ENCODE data around the gene CYRIA.

The CYRIA gene

GRCh38 chr2:16665748-16666448 is at the start of gene CYRIA:
TSS of gene CYRIA (minus strand) at chr2:16665834. CDS start at chr2:16588119, 77,715 bp downstream.
- DNase-seq: peak; percentile 21

DNA sequence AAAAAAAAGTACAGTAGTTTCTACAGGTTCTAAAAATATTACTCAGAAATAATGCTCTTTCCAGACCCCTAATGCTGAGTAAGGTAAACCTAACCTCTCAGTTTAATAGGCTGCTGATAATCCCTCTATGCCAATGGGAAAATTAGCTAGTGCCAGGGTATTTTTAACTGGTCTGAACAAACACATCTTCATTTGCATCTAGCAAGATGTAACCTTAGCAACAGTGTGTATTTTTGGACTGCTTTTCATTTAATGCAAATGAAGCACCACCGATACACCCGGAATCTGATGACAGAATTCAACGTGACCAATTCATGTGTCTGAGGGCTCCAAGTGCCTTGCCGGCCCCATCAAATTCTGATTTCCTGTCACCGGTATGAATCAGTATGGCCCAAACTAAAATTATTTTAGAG is 47.4 kb upstream of the CYRIA start:
- no peak for DNase-seq

DNA sequence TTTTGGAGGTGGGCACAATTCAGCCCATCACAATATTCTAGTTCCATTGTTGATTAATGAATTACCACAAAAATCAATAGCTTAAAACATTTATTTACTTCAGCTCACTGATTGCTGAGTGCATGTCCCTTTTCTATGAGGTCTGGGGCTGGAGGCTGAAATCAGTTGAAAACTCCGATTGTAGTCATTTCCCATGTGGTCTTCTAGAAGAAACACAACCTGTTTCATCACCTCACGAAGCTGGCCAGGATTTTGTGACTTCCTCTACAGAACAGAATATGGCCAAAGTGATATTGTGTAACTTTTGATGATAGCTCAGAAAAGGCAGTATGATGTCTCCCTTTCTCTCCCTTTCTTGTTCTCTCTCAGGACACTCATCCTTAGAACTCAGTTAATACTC is 44.1 kb upstream of the CYRIA start:
- DNase-seq: no peak

DNA sequence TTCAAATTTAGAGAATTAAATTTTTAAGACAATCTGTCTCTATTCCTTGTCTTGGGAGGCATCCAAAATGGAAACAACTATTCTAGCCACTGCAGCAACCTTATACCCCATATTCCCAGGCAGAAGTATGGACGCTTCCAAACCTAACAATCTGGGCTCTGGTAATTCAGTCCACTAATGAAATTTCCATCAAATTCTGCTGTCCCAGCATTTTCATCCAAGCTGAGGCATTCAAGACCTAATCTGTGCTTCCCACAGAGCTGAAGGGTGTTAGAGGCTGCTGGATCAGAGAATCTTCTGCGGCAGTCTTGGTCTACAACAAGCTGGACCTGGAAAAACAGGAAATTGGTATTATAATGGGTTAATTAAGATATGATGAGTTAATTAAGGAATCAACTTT is 42.5 kb upstream of the CYRIA start:
- DNase-seq: no peak

- no peak for DNase-seq
Measured at GRCh38 chr2:16707014-16707623, 41.5 kb upstream of the CYRIA start.

- DNase-seq: no peak
Measured at GRCh38 chr2:16700551-16701259, 35.1 kb upstream of the CYRIA start.

DNA sequence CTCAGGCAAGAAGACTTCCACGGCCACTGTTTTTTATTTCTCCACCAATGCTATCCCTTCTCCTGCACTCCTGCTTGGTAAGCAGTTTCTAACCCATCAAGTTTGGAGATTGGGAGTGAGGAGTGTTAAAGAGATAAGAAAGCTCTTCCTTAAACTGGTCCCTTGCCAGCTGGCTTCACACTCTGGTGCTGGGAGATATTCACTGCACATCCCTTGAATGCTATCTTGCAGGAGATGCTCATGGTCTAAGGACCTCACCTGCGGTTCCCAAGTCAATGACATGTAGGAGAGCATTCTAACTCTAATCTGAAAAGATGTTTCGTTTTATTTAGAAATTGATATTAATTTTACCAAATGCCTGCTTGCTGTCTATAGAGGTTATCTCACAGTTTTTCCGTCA is 28.2 kb upstream of the CYRIA start:
- DNase-seq: no peak

- no peak for DNase-seq
Measured at GRCh38 chr2:16691261-16691660, 25.6 kb upstream of the CYRIA start.

- DNase-seq: no peak
Measured at GRCh38 chr2:16687955-16688354, 22.3 kb upstream of the CYRIA start.

- DNase-seq: no peak
Measured at GRCh38 chr2:16687222-16687621, 21.6 kb upstream of the CYRIA start.

DNA sequence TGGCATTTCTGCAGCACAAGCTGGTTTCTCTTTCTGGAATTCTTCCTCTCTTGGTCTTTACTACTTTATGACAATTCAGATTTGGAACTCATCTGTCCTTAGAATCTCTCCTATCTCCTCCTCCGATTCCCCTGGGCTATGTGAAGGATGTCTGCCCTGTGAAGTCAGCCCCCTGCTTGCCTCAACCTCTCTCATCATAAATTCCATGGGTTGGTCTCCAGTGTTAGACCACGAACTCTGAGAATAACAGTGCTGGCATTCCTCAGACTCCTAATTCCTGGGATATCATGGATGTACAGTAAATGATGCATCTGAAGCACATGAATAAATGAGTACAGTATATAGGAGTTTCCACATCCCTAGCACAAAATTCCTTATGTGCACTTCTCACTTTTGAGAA is 21.0 kb upstream of the CYRIA start:
- no peak for DNase-seq

DNA sequence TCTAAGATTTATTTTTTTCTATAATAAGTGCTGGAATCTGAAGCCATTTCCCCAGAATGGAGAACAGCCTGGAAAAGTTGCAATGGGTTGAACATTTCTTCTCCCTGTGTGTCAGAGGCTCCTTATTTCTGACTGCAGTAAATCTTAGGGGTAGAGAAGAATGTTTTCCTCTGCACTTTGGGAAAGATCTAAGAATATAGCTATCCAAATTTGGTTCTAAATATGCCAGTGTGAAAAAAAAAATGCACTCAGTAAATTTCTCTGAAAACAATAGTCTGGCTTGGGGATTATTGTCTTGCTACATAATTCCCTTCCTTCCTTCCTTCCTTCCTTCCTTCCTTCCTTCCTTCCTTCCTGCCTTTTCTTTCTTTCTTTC is 19.7 kb upstream of the CYRIA start:
- no peak for DNase-seq

GRCh38 chr2:16684676-16685339 is 19.2 kb upstream of the CYRIA start:
- no peak for DNase-seq

GRCh38 chr2:16683576-16683975 is 17.9 kb upstream of the CYRIA start:
- DNase-seq: no peak

GRCh38 chr2:16682431-16683118 is 16.9 kb upstream of the CYRIA start:
- no peak for DNase-seq

DNA sequence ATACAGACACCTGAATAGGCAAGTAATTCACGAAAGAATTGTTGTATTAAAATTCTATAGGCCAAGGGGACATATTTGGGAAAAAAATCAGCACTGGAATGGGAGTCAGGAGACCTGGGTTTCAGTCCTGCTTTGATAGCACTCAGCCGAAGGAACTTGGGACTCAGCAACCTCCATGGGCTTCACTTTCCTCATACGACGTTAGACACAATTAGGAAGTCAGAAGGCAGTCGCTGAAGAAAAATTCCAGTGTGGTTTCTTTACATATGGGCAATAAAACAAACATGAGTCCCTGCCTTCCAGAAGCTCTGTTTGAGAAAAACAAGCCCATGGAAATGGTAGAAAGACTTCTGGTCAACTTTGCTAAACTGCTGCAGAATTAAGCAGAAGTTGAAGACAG is 15.1 kb upstream of the CYRIA start:
- no peak for DNase-seq

- no peak for DNase-seq
Measured at GRCh38 chr2:16680304-16680703, 14.7 kb upstream of the CYRIA start.

DNA sequence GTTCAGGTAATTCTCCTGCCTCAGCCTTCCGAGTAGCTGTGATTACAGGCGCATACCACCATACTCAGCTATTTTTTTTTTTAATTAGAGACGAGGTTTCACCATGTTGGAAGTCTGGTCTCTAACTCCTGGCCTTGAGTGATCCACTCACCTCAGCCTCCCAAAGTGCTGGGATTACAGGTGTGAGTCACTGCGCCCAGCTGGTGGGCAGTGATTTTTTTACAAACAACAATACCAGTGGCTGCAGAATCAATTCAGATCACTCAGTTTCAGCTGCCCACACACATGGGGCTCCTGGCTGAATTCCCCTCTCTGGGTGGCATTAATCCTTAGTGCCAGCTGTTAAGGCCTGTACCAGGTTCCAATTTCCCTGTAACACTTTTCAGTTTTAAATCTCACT is 13.3 kb upstream of the CYRIA start:
- no peak for DNase-seq

DNA sequence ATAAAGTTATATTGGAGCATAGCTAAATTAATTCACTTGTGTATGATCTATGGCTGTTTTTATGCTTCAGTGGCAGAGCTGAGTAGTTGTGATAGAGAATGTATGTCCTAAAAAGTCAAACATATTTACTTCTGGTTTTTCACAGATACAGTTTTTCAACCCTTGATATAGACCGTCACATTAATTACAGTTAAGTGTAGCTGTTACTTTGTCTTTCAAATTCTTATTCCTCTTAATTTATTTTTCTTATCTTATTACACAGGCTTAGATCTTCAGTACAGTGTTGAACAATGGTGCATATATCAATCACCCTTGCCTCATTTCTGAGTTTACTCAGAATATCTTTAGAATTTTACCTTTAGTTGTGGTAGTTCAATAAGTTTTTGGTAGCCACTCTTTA is 12.2 kb upstream of the CYRIA start:
- no peak for DNase-seq

- DNase-seq: no peak
Measured at GRCh38 chr2:16675781-16676180, 10.1 kb upstream of the CYRIA start.

GRCh38 chr2:16674154-16674553 is 8.5 kb upstream of the CYRIA start:
- DNase-seq: no peak

GRCh38 chr2:16671760-16672159 is 6.1 kb upstream of the CYRIA start:
- no peak for DNase-seq

GRCh38 chr2:16669388-16669787 is 3.8 kb upstream of the CYRIA start:
- no peak for DNase-seq
